Measurements from ENCODE around the gene ANTXR2.
"Not testable (repeated sequence)": the region's sequence is repeated elsewhere in the genome, so short reads cannot be mapped to it uniquely, and the experiment has no call there.

Gene ANTXR2

DNA sequence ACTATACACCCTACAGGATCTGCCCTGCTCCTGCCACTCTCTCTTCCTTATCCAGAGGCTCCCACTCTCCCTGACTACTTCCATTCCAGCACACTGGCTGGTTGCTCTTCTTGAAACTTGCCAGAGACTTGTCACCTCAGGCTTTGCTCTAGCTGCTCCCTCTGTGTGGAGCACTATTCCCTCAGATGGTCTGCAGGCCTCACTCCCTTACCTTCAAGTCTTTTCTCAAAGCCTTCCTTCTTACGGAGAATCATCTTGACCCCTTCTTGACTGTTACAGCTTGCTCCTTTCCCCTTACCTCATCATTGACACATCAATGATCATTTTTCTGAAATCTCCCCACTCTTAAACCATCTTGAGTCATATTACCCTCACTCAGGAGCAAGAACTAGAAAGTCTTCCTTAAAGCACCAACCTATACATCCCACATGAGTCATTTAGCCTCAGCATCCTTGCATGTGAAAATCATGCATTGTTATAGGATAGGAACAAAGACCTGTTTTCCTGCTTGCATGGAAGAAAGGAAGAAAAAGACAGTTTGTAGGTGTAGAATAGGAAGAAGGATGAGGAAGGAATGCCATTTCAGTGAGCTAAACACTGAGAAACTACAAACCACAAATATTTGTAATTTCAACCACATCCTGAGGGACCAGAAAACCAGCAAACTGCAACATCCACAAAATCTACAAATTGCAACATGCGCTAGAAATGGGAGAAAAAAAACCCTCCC is 55.7 kb downstream of the ANTXR2 start:
- no peak for DNase-seq

- no peak for DNase-seq
Observed at GRCh38 chr4:80016506-80016905, 56.5 kb downstream of the ANTXR2 start.

DNA sequence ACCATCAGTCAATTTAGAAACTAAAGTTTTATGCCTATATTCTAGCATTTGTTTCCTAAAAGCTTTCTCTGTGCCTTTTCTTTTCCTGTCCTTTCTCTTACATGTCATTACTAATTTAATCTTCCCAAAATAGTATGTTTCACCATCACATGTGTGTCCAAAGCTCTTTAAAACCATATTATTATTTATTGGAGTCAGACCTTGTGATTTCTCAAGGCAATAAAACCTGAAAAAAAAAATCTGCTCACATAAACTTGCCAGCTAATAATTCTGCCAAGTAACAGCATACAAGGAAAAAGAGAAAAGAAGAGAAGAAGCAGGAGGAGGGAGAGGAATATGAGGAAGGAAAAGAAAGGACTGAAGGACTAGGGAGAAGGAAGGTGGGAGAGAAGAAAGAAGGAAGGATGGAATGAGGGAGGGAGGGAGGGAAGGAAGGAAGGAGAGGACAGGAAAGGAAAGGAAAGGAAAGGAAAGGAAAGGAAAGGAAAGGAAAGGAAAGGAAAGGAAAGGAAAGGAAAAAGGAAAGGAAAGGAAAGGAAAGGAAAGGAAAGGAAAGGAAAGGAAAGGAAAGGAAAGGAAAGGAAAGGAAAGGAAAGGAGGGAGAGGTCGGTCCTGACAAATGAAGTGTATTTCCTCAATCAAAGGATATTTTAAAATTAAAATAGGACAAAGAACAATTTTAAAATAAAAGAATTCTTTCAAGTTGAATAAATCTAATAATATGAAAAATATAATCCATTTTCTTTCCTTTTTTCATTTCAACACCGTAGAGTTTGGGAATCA is 57.4 kb downstream of the ANTXR2 start:
- no peak for DNase-seq

- no peak for DNase-seq
Observed at GRCh38 chr4:80014531-80014930, 58.5 kb downstream of the ANTXR2 start.

GRCh38 chr4:80012291-80012690 is 60.7 kb downstream of the ANTXR2 start:
- DNase-seq: no peak

GRCh38 chr4:80011636-80012236 is 61.3 kb downstream of the ANTXR2 start:
- DNase-seq: no peak

- no peak for DNase-seq
Observed at GRCh38 chr4:80010316-80010715, 62.7 kb downstream of the ANTXR2 start.

DNA sequence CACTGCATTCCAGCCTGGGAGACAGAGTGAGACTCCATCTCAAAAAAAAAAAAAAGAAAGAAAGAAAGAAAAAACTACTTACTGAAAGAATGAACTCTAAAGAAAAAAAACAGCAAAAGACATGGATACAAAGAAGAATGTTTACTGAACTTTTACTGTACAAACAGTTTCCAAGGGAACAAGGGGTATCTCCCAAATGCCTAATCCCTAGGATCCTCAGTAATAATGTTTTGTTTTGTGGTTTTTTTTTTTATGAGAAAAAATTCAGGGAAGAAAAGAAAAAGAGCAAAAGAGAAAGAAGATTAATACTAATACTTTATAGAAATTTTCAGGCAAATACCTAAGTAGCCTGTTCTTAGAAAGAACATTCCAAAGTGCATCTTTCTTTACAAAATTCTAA is 63.2 kb downstream of the ANTXR2 start:
- no peak for DNase-seq

GRCh38 chr4:80008971-80009370 is 64.1 kb downstream of the ANTXR2 start:
- no peak for DNase-seq

DNA sequence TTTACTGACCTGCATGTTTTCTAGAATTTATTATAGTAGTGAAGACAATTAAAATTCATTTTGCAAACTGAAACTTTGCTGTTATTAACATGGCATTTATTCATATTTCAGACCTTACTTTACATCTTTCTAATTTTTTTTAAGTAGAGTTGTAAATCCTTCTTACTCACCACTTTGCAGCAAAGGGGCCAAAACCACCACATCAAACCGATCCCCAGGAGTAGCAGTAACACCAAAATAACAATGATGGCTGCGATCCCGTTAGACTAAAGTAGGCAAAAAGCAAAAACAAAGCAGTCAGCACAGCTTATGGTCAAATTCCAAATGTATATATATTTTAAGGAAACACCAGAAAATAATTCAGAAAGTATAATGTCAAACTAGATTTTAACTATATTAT is 64.7 kb downstream of the ANTXR2 start:
- no peak for DNase-seq

DNA sequence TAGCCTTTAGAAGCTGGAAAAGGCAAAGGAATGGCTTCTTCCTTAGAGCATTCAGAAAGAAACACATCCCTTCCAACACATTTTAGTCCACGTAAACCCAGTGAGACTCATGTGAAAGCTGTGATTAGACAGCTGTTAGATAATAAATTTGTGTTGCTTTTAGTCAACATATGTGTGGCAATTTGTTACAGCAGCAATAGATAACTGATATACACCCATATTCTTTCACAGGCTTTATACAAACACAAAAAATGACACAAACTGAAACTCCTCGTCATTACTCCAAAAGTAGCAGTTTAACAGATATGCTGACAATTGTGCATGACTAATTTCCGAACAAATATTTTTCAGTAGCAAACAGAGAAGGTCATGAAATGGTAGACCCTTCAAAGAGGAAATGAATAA is 65.3 kb downstream of the ANTXR2 start:
- no peak for DNase-seq

DNA sequence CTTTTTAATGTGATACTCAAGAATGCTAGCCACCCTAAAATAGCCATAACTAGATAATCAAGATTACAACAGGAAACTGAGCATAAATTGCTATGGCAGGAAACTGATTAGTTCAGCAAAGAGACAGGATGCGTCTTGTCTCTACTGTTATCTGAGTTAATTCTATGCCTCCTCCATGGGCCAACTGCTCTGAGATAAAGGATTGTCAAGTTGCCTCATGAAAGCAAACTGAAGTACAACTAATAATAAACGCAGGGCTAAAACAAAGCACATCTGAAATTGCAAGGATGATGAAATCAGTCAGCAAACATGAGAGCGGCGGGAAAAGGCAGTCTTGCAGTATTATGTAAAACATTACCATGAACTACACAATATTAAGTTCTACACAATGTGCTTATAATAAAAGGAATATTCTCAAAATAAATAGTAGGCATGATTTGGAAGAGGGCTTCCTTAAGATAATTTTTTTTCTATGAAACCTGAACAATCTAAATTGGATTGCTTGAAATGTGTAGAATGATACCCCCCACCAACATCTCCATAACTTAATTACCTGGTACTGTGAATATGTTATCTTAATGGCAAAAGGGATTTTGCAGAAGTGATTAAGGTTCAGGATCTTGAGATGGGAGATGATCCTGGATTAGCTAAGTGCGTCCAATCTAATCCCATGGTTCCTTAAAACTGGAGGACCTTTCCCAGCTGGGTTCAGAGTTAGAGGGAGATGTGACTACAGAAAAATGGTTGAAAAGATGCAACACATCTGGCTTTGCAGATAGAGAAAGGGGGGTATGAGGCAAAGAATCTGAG is 65.9 kb downstream of the ANTXR2 start:
- DNase-seq: no peak

DNA sequence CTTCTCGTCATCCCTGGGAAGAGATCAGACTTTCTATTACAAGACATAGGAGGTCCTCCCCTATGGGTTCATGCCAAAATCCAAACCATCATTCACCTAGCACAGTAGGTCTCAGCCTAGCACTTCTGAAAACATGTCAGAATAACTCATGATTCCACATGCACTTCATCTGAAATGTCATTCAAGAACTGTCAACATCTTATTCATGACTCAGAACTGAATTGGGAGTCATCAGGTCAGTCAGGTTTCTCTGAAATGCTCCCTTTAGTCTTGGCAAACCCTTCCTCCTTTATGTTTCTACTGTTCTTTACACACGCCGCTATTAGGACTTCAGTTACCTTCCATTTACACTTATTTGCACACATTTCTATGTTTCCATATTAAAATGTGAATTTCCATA is 67.2 kb downstream of the ANTXR2 start:
- no peak for DNase-seq

GRCh38 chr4:80004319-80004718 is 68.7 kb downstream of the ANTXR2 start:
- DNase-seq: no peak

GRCh38 chr4:80002559-80002958 is 70.5 kb downstream of the ANTXR2 start:
- DNase-seq: not testable (repeated sequence)

DNA sequence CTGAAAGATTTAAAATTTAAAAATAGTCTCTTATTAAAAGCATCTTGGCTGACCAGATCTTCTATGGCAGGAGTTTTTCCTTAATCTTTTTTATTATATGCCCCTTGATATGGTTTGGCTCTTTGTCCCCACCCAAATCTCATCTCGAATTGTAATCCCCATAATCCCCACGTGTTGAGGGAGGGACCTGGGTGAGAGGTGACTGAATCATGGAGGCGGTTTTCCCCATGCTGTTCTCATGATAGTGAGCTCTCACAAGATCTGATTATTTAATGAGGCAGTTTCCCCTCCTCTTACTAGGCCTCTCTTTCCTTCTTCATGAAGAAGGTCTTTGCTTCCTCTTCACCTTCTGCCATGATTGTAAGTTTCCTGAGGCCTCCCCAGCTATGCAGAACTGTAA is 74.0 kb downstream of the ANTXR2 start:
- DNase-seq: not testable (repeated sequence)

DNA sequence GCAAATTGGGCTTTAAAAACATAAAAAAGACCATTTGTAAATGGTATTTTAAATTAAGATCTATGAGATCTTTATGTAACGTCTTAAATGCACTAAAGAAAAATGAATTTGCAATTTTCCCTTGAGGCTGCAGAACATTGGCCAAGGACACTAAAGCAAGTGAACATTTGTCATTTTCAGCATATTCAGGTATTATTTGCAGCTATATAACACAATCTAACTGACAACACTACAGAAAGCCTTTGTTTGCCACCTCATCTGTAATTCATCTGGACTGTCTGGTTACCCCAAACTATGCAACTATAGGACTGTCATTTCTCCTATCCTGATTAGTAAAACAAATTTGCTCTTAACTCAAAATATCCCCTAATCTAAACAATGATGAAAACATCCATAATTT is 74.8 kb downstream of the ANTXR2 start:
- no peak for DNase-seq

DNA sequence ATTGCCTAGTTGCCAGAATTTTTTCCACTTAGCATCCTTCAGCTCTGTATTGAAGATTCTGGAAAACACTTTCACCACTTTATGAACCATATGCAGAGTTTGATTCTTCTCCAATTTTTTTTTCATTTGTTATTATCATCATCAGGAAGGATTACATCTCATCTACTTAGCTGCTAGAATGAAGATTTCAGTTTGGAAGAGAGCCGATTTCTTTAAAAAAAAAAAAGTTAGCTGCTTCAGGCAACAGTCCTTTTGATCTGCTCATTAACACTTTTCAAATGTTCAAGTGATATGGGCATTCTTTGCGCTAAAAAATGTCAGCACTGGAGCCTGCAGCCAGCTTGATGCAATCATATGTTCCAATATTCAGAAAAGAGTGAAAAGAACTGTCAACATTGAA is 76.2 kb downstream of the ANTXR2 start:
- no peak for DNase-seq

GRCh38 chr4:79993476-79993875 is 79.6 kb downstream of the ANTXR2 start:
- DNase-seq: no peak

GRCh38 chr4:79991601-79992000 is 81.4 kb downstream of the ANTXR2 start:
- DNase-seq: no peak

- not testable (repeated sequence) for DNase-seq
Observed at GRCh38 chr4:79991100-79991499, 81.9 kb downstream of the ANTXR2 start.

DNA sequence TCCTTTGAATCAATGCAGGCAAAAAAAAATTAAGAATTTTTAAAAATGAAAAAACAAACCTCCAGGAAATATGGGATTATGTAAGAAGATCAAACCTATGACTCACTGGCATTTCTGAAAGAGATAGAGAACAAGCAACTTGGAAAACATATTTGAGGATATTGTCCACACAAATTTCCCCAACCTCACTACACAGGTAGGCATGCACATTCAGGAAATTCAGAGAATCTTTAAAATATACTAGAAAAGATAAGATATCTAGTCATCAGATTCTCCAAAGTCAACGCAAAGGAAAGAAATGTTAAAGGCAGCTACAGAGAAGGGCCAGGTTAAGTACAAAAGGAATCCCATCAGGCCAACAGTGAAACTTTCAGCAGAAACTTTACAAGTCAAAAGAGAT is 85.6 kb downstream of the ANTXR2 start:
- no peak for DNase-seq

DNA sequence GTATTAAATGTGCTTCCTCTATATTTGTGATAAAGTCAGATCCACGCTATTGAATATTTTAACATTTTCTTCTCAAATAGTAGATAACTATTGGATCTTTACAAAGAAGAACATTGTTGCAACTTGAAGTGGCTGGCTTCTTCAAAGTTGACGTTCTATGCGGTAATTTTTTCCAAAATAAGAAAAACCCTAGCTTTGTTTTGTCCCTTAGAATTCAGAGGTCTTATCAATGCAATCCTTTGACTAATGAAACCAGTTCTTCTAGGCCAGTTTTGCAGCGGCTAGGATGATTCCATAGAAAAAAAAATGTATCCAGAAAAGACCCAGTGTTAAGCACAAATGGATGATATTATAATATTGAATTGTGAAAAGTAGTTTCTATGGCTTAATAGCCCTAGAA is 89.6 kb downstream of the ANTXR2 start:
- DNase-seq: no peak

All from C1 segment of cervical spinal cord (tissue), 14 donors.